SU-DHL-6 (cell line): ENCODE measurements around the gene AADACL2.

Experiments used
- H2AFZ ChIP-seq: fragments of 200-600 bp; sonication (generic); 2 replicates; pipeline ENCODE4 v1.6.1; 2014; ENCODE audit warnings: low read depth, mild to moderate bottlenecking, moderate library complexity, mixed read lengths, antibody characterized with exemption, low read length; ENCODE audit not compliant: severe bottlenecking
- H3F3A ChIP-seq: fragments of 200-600 bp; shearing (Covaris generic); 2 replicates; pipeline ENCODE4 v1.6.0; 2016; ENCODE audit warnings: antibody characterized with exemption, mild to moderate bottlenecking; ENCODE audit not compliant: insufficient read depth
- H3K27ac ChIP-seq: fragments of 200-600 bp; sonication (generic); 2 replicates; pipeline ENCODE4 v1.5.1; 2016; ENCODE audit warnings: low read depth, mild to moderate bottlenecking, low read length, moderate library complexity, mixed read lengths
- H3K27me3 ChIP-seq: fragments of 200-600 bp; sonication (generic), shearing (Covaris generic); 2 replicates; pipeline ENCODE4 v1.6.0; 2014; ENCODE audit warnings: mild to moderate bottlenecking, low read length
- H3K36me3 ChIP-seq: fragments of 200-600 bp; sonication (generic); 2 replicates; pipeline ENCODE4 v1.6.1; 2014; ENCODE audit warnings: mild to moderate bottlenecking, low read length, mixed read lengths
- H3K4me2 ChIP-seq: fragments of 300-600, 200-600 bp; shearing (Covaris generic), sonication (generic); 2 replicates; pipeline ENCODE4 v1.6.0; 2014; ENCODE audit warnings: low read length, low read depth, mild to moderate bottlenecking; ENCODE audit not compliant: poor library complexity, severe bottlenecking
- H3K4me3 ChIP-seq: fragments of 200-600 bp; sonication (generic); 2 replicates; pipeline ENCODE4 v1.5.1; 2014; ENCODE audit warnings: antibody characterized with exemption, low read length, mild to moderate bottlenecking, mixed read lengths; ENCODE audit not compliant: insufficient read depth, poor library complexity, severe bottlenecking
- H3K79me2 ChIP-seq: fragments of 200-600 bp; sonication (generic); 2 replicates; pipeline ENCODE4 v1.6.1; 2014; ENCODE audit warnings: mild to moderate bottlenecking, low read length, moderate library complexity; ENCODE audit not compliant: insufficient read depth
- H3K9ac ChIP-seq: fragments of 200-600 bp; sonication (generic); 2 replicates; pipeline ENCODE4 v1.7.0; 2014; ENCODE audit warnings: mild to moderate bottlenecking, low read length
- H3K9me2 ChIP-seq: fragments of 200-600 bp; sonication (generic); replicated peaks from 2 replicates; pipeline ENCODE4 v1.6.1; 2014; ENCODE audit warnings: low read length; ENCODE audit not compliant: insufficient read depth
- H3K9me3 ChIP-seq: fragments of 200-600 bp; sonication (generic); 2 replicates; pipeline ENCODE4 v1.6.1; 2014; ENCODE audit warnings: low read length, mixed read lengths; ENCODE audit not compliant: insufficient read depth
- H4K20me1 ChIP-seq: fragments of 200-600 bp; sonication (generic); 2 replicates; pipeline ENCODE4 v1.6.1; 2014; ENCODE audit warnings: low read depth, mild to moderate bottlenecking, antibody characterized with exemption, low read length, moderate library complexity, mixed read lengths
- CTCF ChIP-seq: fragments of 200-600 bp; sonication (generic); IDR thresholded peaks from one replicate; pipeline ENCODE4 v1.5.1; 2017; ENCODE audit warnings: antibody characterized with exemption, mild to moderate bottlenecking, low read length, moderate library complexity; ENCODE audit not compliant: insufficient read depth, poor library complexity, severe bottlenecking
- EZH2phosphoT487 ChIP-seq: fragments of 200-600 bp; sonication (generic), shearing (Covaris generic); conservative IDR thresholded peaks from 2 replicates; pipeline ENCODE4 v1.6.1; 2018; ENCODE audit warnings: mild to moderate bottlenecking, antibody characterized with exemption, low read length, moderate library complexity, mixed read lengths

The AADACL2 gene

GRCh38 chr3:151772825-151773480 is 39.2 kb downstream of the AADACL2 start:
- Histone ChIP-seq H3K27ac (no peak overlapping the region), H3K4me3 (no peak overlapping the region), H3K79me2 (no peaks in the 10 kb centered on the region), H3K9ac (no peak overlapping the region), H3K9me3 (no peaks in the 10 kb centered on the region), H2AFZ (no peak overlapping the region), H3K27me3 (no peaks in the 10 kb centered on the region), H4K20me1 (no peaks in the 10 kb centered on the region), H3K9me2 (no peaks in the 10 kb centered on the region), H3F3A (no peaks in the 10 kb centered on the region), H3K36me3 (no peaks in the 10 kb centered on the region), H3K4me2 (no peak overlapping the region)
- TF ChIP-seq EZH2phosphoT487 (no peak), CTCF (no peak)

- H3K9me2 ChIP-seq = no peaks in the 10 kb centered on the region
- no peak overlapping the region for H3K9ac ChIP-seq
- no peak overlapping the region for H3K4me2 ChIP-seq
- H4K20me1 ChIP-seq = no peaks in the 10 kb centered on the region
- TF ChIP-seq EZH2phosphoT487 (no peak), CTCF (no peak)
- H3K27me3 ChIP-seq = no peaks in the 10 kb centered on the region
- no peaks in the 10 kb centered on the region for H3F3A ChIP-seq
- H3K27ac ChIP-seq = no peak overlapping the region
- no peak overlapping the region for H3K4me3 ChIP-seq
- no peaks in the 10 kb centered on the region for H3K9me3 ChIP-seq
- no peaks in the 10 kb centered on the region for H3K79me2 ChIP-seq
- no peaks in the 10 kb centered on the region for H3K36me3 ChIP-seq
- no peak overlapping the region for H2AFZ ChIP-seq
These were observed 40.5 kb downstream of the AADACL2 start for GRCh38 chr3:151774235-151774634.

GRCh38 chr3:151774910-151775309 is 41.2 kb downstream of the AADACL2 start:
- Histone ChIP-seq H3K9ac (no peak overlapping the region), H3K27me3 (no peaks in the 10 kb centered on the region), H3K9me2 (no peaks in the 10 kb centered on the region), H3K9me3 (no peaks in the 10 kb centered on the region), H3K4me2 (no peak overlapping the region), H3K4me3 (no peak overlapping the region), H3K79me2 (no peaks in the 10 kb centered on the region), H4K20me1 (no peaks in the 10 kb centered on the region), H3K36me3 (no peaks in the 10 kb centered on the region), H3K27ac (no peak overlapping the region), H3F3A (no peaks in the 10 kb centered on the region), H2AFZ (no peak overlapping the region)
- TF ChIP-seq EZH2phosphoT487 (no peak), CTCF (no peak)
